ENCODE measurements around the gene EP400. TPM values are rescaled to one million over a fixed set of nuclear protein-coding genes. Genes with fewer than 3 reads are reported as not detected.

Gene EP400
- total RNA-seq, 1 experiment from 2014 or later, result 61.7 TPM

DNA sequence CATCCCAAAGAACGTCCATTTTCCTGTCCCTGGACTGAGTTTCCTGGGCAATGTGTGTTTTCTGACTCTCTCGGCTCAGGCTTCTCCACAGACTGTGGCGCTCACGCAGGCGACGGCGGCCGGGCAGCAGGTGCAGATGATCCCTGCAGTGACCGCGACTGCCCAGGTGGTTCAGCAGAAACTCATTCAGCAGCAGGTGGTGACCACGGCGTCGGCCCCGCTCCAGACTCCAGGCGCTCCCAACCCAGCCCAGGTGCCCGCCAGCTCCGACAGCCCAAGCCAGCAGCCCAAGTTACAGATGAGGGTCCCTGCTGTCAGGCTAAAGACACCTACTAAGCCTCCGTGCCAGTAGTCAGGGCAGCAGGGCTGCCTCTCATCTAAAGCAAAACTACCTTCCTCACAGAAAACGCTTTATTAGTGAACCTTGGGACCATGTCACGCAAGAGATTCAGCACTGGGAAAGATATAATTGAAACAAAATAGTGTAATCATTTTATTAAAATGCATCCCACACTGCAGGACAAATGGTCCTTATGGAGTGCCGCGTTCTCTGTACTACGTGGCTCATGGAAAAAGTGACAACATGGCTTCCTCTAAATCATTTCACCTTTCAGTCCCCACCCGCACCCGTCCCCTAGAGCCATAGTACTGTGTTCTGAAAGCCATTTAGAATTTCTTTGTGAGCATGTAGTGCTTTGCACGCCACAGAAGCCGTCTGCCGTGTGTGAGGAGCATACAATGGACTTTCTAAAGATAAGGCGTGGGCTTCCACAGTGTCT lies 127.8 kb downstream of the EP400 start:
- no peak overlapping the region for H3K4ac ChIP-seq (ENCODE audit: low read depth, low read length)
- H3K4me1 Mint-ChIP-seq, result no peaks in the 10 kb centered on the region
- H3K23ac ChIP-seq (ENCODE audit: insufficient read length, low read depth, low read length), result no peak overlapping the region
- no peak overlapping the region for H4K5ac ChIP-seq (ENCODE audit: insufficient read length, low read depth, low read length)
- H4K8ac ChIP-seq (replicated peaks; ENCODE audit: insufficient read length, low read depth, low read length), result no peak overlapping the region
- H3K4me1 ChIP-seq (ENCODE audit: insufficient read depth, low read length), result no peaks in the 10 kb centered on the region
- H3K14ac ChIP-seq (ENCODE audit: insufficient read depth, low read length), result no peak overlapping the region
- no peak overlapping the region for H3K4me3 Mint-ChIP-seq
- TF ChIP-seq, protein P1, sequence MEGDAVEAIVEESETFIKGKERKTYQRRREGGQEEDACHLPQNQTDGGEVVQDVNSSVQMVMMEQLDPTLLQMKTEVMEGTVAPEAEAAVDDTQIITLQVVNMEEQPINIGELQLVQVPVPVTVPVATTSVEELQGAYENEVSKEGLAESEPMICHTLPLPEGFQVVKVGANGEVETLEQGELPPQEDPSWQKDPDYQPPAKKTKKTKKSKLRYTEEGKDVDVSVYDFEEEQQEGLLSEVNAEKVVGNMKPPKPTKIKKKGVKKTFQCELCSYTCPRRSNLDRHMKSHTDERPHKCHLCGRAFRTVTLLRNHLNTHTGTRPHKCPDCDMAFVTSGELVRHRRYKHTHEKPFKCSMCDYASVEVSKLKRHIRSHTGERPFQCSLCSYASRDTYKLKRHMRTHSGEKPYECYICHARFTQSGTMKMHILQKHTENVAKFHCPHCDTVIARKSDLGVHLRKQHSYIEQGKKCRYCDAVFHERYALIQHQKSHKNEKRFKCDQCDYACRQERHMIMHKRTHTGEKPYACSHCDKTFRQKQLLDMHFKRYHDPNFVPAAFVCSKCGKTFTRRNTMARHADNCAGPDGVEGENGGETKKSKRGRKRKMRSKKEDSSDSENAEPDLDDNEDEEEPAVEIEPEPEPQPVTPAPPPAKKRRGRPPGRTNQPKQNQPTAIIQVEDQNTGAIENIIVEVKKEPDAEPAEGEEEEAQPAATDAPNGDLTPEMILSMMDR (conservative IDR thresholded peaks at IDR 0.05), result no peak
- no peaks in the 10 kb centered on the region for H4K20me1 ChIP-seq (ENCODE audit: control insufficient read depth, insufficient read depth, insufficient read length)
- H3K23me2 ChIP-seq (ENCODE audit: insufficient read length, low read depth, low read length, poor library complexity, severe bottlenecking), result no peaks in the 10 kb centered on the region
- H2AFZ ChIP-seq (ENCODE audit: low read length), result no peak overlapping the region
- no peak overlapping the region for H3K9ac ChIP-seq (ENCODE audit: extremely low read depth, insufficient read length, low read length)
- H3K4me2 ChIP-seq (ENCODE audit: insufficient read depth, insufficient read length, low read length), result no peak overlapping the region
- no peak overlapping the region for H2AK5ac ChIP-seq (ENCODE audit: insufficient read length, low read length)
- no peak overlapping the region for H3K18ac ChIP-seq (ENCODE audit: insufficient read length, low read depth, low read length)
- WGBS (ENCODE audit: extremely low coverage, insufficient read length, low lambda C conversion rate), result no CpG with 5 or more reads among the region's 29 CpGs
- H3K36me3 Mint-ChIP-seq (ENCODE audit: insufficient read depth in 1 of 3, low read depth in 3 of 3), result peaks cover 27 to 57% (median 55%) of the 10 kb centered on the region in 3 experiments
- no peak overlapping the region for H3K27ac Mint-ChIP-seq
- H2BK20ac ChIP-seq (ENCODE audit: low read depth, low read length, poor library complexity, severe bottlenecking), result no peak overlapping the region
- no peak overlapping the region for H2BK15ac ChIP-seq (ENCODE audit: low read depth, low read length)
- H3K9me3 ChIP-seq (ENCODE audit: control insufficient read depth, low read depth, low read length), result no peaks in the 10 kb centered on the region
- H3K27me3 ChIP-seq (ENCODE audit: insufficient read depth, low read length), result no peaks in the 10 kb centered on the region
- H2BK12ac ChIP-seq (ENCODE audit: insufficient read length, low read depth, low read length), result no peak overlapping the region
- H3K27me3 Mint-ChIP-seq (ENCODE audit: low read depth), result no peaks in the 10 kb centered on the region
- no peak overlapping the region for H3K56ac ChIP-seq (ENCODE audit: insufficient read length, low read depth, low read length)
- no peaks in the 10 kb centered on the region for H3K79me1 ChIP-seq (ENCODE audit: insufficient read depth, low read depth, low read length, poor library complexity, severe bottlenecking)
- H2BK120ac ChIP-seq (ENCODE audit: low read depth, low read length, poor library complexity, severe bottlenecking), result no peak overlapping the region
- no peak for DNase-seq
- H3K79me2 ChIP-seq (ENCODE audit: insufficient read depth, low read length), result no peaks in the 10 kb centered on the region
- H3K27ac ChIP-seq (ENCODE audit: insufficient read length, low read depth, low read length), result no peak overlapping the region
- H3K9me3 Mint-ChIP-seq, result no peaks in the 10 kb centered on the region
- no peak overlapping the region for H2BK5ac ChIP-seq (ENCODE audit: insufficient read length, low read length)
- no peak overlapping the region for H4K91ac ChIP-seq (ENCODE audit: insufficient read length, low read depth, low read length)
- H3T11ph ChIP-seq (ENCODE audit: low read length), result no peak overlapping the region
